Adipose tissue (tissue), 3 donors: Measurements from ENCODE around the gene NHSL1. TPM values are rescaled to one million over a fixed set of nuclear protein-coding genes. Genes with fewer than 3 reads are reported as not detected.

Source experiments
- polyA plus RNA-seq, 3 donors: library from polyadenylated mRNA; stranded (reverse); fragments of 200-250 nt; gene quantifications; one replicate each; pipeline ENCODE4 v1.2.3, GENCODE V29; 2013
- donor health status: healthy with polysubstance abuse.
- donor health status: Bipolar disorder and iron deficiency.
- donor health status: healthy.

Gene NHSL1
- polyA plus RNA-seq, 3 donors, result 1.5 to 2.1 (median 1.9) TPM

Other genes with a start within 250 kb of the NHSL1 start
- not detected for gene SMIM28, start 121.6 kb downstream of the NHSL1 start, polyA plus RNA-seq
- 100 to 1,000 TPM in 1 of 3 donors, 10 to 100 TPM in 2; 29.8 to 273 (median 48.2) TPM for gene HEBP2, start 95.3 kb downstream of the NHSL1 start, polyA plus RNA-seq